CD4-positive, alpha-beta T cell (primary cell): Measurements from ENCODE around the gene PAF1. TPM values are rescaled to one million over a fixed set of nuclear protein-coding genes. Genes with fewer than 3 reads are reported as not detected.
"Not testable (repeated sequence)": the region's sequence is repeated elsewhere in the genome, so short reads cannot be mapped to it uniquely, and the experiment has no call there.

Experiments
- ATAC-seq: fragments of 200-7000 bp; cut with Tn5 transposase; one replicate; pipeline ENCODE4 v1.10.0; 2022; ENCODE audit warnings: mild to moderate bottlenecking; ENCODE audit not compliant: poor library complexity
- CTCF ChIA-PET: fragments of 350-600 bp; sonication (Branson Sonifier 250); formaldehyde crosslinking; loops from one replicate; lab custom pipeline; 2021; ENCODE audit warnings: antibody characterized with exemption, inconsistent platforms; lab: Charles Lee
- POLR2A ChIA-PET: fragments of 350-600 bp; sonication (Branson Sonifier 250); formaldehyde crosslinking; loops from one replicate; lab custom pipeline; 2021; ENCODE audit warnings: antibody characterized with exemption, inconsistent platforms; lab: Charles Lee
- DNase-seq, 14 experiments: peaks; one replicate each; pipeline ENCODE4 v3.0.0-alpha.2; 2013 to 2020; ENCODE audit warnings: mixed read lengths in 2 of 14
- H3K27ac ChIP-seq, 2 donors: one replicate each; pipeline versions ENCODE4 v1.5.1 to v1.7.0; 2013; ENCODE audit warnings: low read length in 2 of 2, low read depth in 1 of 2, mild to moderate bottlenecking in 1 of 2
- H3K27me3 ChIP-seq, 2 experiments: 1 replicate in 1 of 2; 2 replicates in 1 of 2; pipeline versions ENCODE4 v1.6.1 to v1.7.0; 2013; ENCODE audit warnings: low read length in 2 of 2, control low read depth in 1 of 2, mild to moderate bottlenecking in 1 of 2, moderate library complexity in 1 of 2; ENCODE audit not compliant: insufficient read depth in 2 of 2, control insufficient read depth in 1 of 2
- H3K36me3 ChIP-seq: one replicate; pipeline ENCODE4 v1.6.1; 2013; ENCODE audit warnings: low read length, control low read depth; ENCODE audit not compliant: insufficient read depth
- H3K4me1 ChIP-seq: one replicate; pipeline ENCODE4 v1.6.1; 2013; ENCODE audit warnings: low read length, control low read depth; ENCODE audit not compliant: insufficient read depth
- H3K4me3 ChIP-seq: one replicate; pipeline ENCODE4 v1.5.1; 2013; ENCODE audit warnings: mild to moderate bottlenecking, low read length, moderate library complexity
- H3K9me3 ChIP-seq, 2 experiments: 1 replicate in 1 of 2; 2 replicates in 1 of 2; pipeline versions ENCODE4 v1.6.1 to v1.7.0; 2013; ENCODE audit warnings: low read length in 2 of 2, mild to moderate bottlenecking in 2 of 2, control low read depth in 1 of 2, moderate library complexity in 1 of 2; ENCODE audit not compliant: control insufficient read depth in 1 of 2, insufficient read depth in 1 of 2
- H3K27ac Mint-ChIP-seq: one replicate; pipeline ENCODE4 v1.8.0; 2020; ENCODE audit warnings: mixed read lengths
- H3K27me3 Mint-ChIP-seq: one replicate; pipeline ENCODE4 v1.8.0; 2021; ENCODE audit warnings: mixed read lengths
- H3K36me3 Mint-ChIP-seq: one replicate; pipeline ENCODE4 v1.8.0; 2021; ENCODE audit warnings: low read depth, mixed read lengths
- H3K4me1 Mint-ChIP-seq: one replicate; pipeline ENCODE4 v1.8.0; 2021; ENCODE audit warnings: low read depth, mixed read lengths
- H3K4me3 Mint-ChIP-seq: one replicate; pipeline ENCODE4 v1.8.0; 2020; ENCODE audit warnings: mild to moderate bottlenecking, mixed read lengths
- H3K9me3 Mint-ChIP-seq: one replicate; pipeline ENCODE4 v1.8.0; 2020; ENCODE audit warnings: mixed read lengths
- CTCF ChIP-seq: fragments of 200-600 bp; IDR thresholded peaks from one replicate; pipeline ENCODE4 v1.8.0; 2022; ENCODE audit warnings: antibody characterized with exemption, mild to moderate bottlenecking
- intact Hi-C, 2 experiments: fragments of 100-400 bp; cut with DNase I in 1 of 2; cut with micrococcal nuclease in 1 of 2; formaldehyde crosslinking; loops; one replicate each; pipeline versions ENCODE4 v1.15.1 to v1.9.0; 2023 to 2025; cut with DNase I, micrococcal nuclease
- total RNA-seq, 174 experiments: library from RNA in 2 of 174; stranded (reverse) in 2 of 174; gene quantifications; one replicate each; pipeline ENCODE4 v1.2.3 and lab custom pipeline; 2021 to 2026

Gene PAF1
- total RNA-seq, 2 experiments from 2014 or later, result 99.6 to 101 TPM

GRCh38 chr19:39379865-39380396, 11.0 kb downstream of the PAF1 start:
- peaks cover 96% of the 10 kb centered on the region for H3K36me3 Mint-ChIP-seq
- no peaks in the 10 kb centered on the region for H3K27me3 ChIP-seq
- DNase-seq (no peak), ATAC-seq (no peak)
- no peak overlapping the region for H3K27ac ChIP-seq
- no peaks in the 10 kb centered on the region for H3K4me1 Mint-ChIP-seq
- no peaks in the 10 kb centered on the region for H3K4me1 ChIP-seq
- ChIA-PET CTCF (interaction anchor here (1.7 kb wide), 1 partner anchor 38 kb away, joined by 4 read pairs; the partner anchor contains the start of gene SAMD4B), POLR2A (no interaction called here)
- no peak overlapping the region for H3K4me3 ChIP-seq
- H3K9me3 ChIP-seq, result no peaks in the 10 kb centered on the region
- H3K27me3 Mint-ChIP-seq, result no peaks in the 10 kb centered on the region
- no peaks in the 10 kb centered on the region for H3K9me3 Mint-ChIP-seq
- H3K4me3 Mint-ChIP-seq, result no peak overlapping the region
- no peak overlapping the region for H3K27ac Mint-ChIP-seq
- no peak for TF ChIP-seq CTCF
- H3K36me3 ChIP-seq, result peaks cover 89% of the 10 kb centered on the region
- intact Hi-C loops, result no loop called here

GRCh38 chr19:39379366-39379765, 11.5 kb downstream of the PAF1 start:
- H3K4me1 Mint-ChIP-seq, intact Hi-C loops, H3K9me3 Mint-ChIP-seq, H3K9me3 ChIP-seq, H3K27ac ChIP-seq, H3K4me3 Mint-ChIP-seq, ATAC-seq, H3K4me3 ChIP-seq, H3K4me1 ChIP-seq, H3K27me3 ChIP-seq, DNase-seq, H3K27me3 Mint-ChIP-seq, POLR2A ChIA-PET: not testable (repeated sequence)
- Mint-ChIP-seq H3K27ac (peak overlapping the region; percentile 47), H3K36me3 (peaks cover 93% of the 10 kb centered on the region)
- CTCF ChIA-PET, result interaction anchor here (1.7 kb wide), 1 partner anchor 37 kb away, joined by 4 read pairs; the partner anchor contains the start of gene SAMD4B
- peaks cover 86% of the 10 kb centered on the region for H3K36me3 ChIP-seq

GRCh38 chr19:39377373-39378362, 13.2 kb downstream of the PAF1 start:
- Mint-ChIP-seq H3K27me3 (no peaks in the 10 kb centered on the region), H3K4me3 (no peak overlapping the region)
- POLR2A ChIA-PET, result no interaction called here

More at GRCh38 chr19:39377373-39378362, 13.2 kb downstream of the PAF1 start:
- TF ChIP-seq CTCF, result no peak
- no peak overlapping the region for H3K4me3 ChIP-seq
- no peaks in the 10 kb centered on the region for H3K9me3 ChIP-seq
- H3K4me1 ChIP-seq, result no peaks in the 10 kb centered on the region
- intact Hi-C loops, result no loop called here
- Mint-ChIP-seq H3K36me3 (peaks cover 84% of the 10 kb centered on the region), H3K9me3 (no peaks in the 10 kb centered on the region), H3K4me1 (no peaks in the 10 kb centered on the region), H3K27ac (no peak overlapping the region)
- no peaks in the 10 kb centered on the region for H3K27me3 ChIP-seq
- DNase-seq (no peak), ATAC-seq (no peak)
- CTCF ChIA-PET, result no interaction called here
- H3K36me3 ChIP-seq, result peaks cover 79% of the 10 kb centered on the region
- H3K27ac ChIP-seq, result no peak overlapping the region
